Right lobe of liver (tissue), 6 donors: Measurements from ENCODE around the gene CPE. TPM values are rescaled to one million over a fixed set of nuclear protein-coding genes. Genes with fewer than 3 reads are reported as not detected.

Experiments
- ATAC-seq, 4 donors: fragments of 200-7000 bp; cut with Tn5 transposase; one replicate each; pipeline ENCODE4 v1.9.1; 2020; ENCODE audit warnings: mild to moderate bottlenecking in 4 of 4, moderate library complexity in 4 of 4
- DNase-seq, 3 donors: peaks; one replicate each; pipeline ENCODE4 v3.0.0-alpha.2; 2020
- H3K27ac ChIP-seq, 3 donors: fragments of 200-600 bp; one replicate each; pipeline ENCODE4 v1.8.0; 2022
- H3K27me3 ChIP-seq, 2 donors: fragments of 200-600 bp; one replicate each; pipeline ENCODE4 v1.8.0; 2022
- H3K36me3 ChIP-seq, 4 donors: fragments of 200-600 bp; sonication (generic) in 1 of 4; one replicate each; pipeline versions ENCODE4 v1.5.1 to v1.8.0; 2017 to 2022; ENCODE audit warnings: control low read depth in 1 of 4
- H3K4me1 ChIP-seq, 4 donors: fragments of 200-600 bp; sonication (generic) in 1 of 4; one replicate each; pipeline versions ENCODE4 v1.5.1 to v1.8.0; 2017 to 2022; ENCODE audit warnings: control low read depth in 1 of 4
- H3K4me3 ChIP-seq, 3 donors: fragments of 200-600 bp; one replicate each; pipeline ENCODE4 v1.8.0; 2022
- H3K9me3 ChIP-seq, 4 donors: fragments of 200-600 bp; sonication (generic) in 1 of 4; one replicate each; pipeline versions ENCODE4 v1.5.1 to v1.8.0; 2017 to 2022; ENCODE audit warnings: control low read depth in 1 of 4
- CTCF ChIP-seq, 4 donors: fragments of 200-600 bp in 3 of 4; fragments of 450-650 bp in 1 of 4; IDR thresholded peaks; one replicate each; pipeline versions ENCODE4 v1.5.1 to v1.8.0; 2016 to 2022; ENCODE audit warnings: antibody characterized with exemption in 4 of 4, mild to moderate bottlenecking in 2 of 4
- POLR2A ChIP-seq: fragments of 450-650 bp; IDR thresholded peaks from one replicate; pipeline ENCODE4 v1.6.1; 2017; ENCODE audit warnings: antibody characterized with exemption, mild to moderate bottlenecking
- WGBS: methylation state at CpG from one replicate; pipeline ENCODE4 v1.1.6; 2018; ENCODE audit warnings: low coverage, low lambda C conversion rate; ENCODE audit not compliant: insufficient coverage; ENCODE audit errors: missing lambda C conversion rate; 5-methylcytosine and 5-hydroxymethylcytosine counted together
- intact Hi-C, 2 donors: fragments of 100-400 bp; cut with DNase I; formaldehyde crosslinking; loops; one replicate each; pipeline versions ENCODE4 v1.11.2 to v1.14.1; 2022
- total RNA-seq, 6 experiments: library from RNA; depleted of rRNA in 2 of 6; stranded (reverse); fragments of >200 nt in 2 of 6; fragmentation: NEBNext Ultra II Directional in 3 of 6; extraction: Animal tissue kit (Norgen Biotek cat#: 25700) in 3 of 6; gene quantifications; one replicate each; pipeline versions ENCODE4 v1.1.0 to v1.2.4, GENCODE V29; 2016 to 2023
- donor health status: DM: no; HTN: yes; CAD: no.
- donor health status: DM: no; HTN: no; CAD: no.
- donor health status: DM: no; HTN: no; CAD: no.
- donor health status: DM: no; HTN: yes; CAD: no.
- donor health status: DM: no; HTN: yes; CAD: no.

The CPE gene
- total RNA-seq, 6 experiments from 2014 or later = 4.2 to 17.3 (median 9.4) TPM

DNA sequence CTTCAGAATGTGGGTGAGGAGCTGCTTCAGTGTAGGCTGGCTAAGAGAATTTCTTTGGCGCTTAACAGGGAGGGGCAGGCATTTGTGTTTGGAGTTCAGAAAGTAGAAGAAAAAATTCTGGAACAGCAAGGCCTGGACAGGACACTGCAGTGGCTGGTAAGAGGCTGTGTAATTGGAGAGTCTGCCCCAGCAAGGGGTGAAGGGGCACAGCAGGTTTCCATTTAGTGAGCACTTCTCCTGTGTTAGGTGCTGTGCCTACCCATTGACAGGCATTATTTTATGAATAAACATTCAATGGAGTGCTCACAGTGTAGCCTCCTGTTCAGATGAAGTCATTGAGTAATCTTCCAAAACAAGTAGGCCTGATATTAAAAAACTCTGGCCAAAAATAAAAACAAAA lies 10.7 kb upstream of the CPE start:
- intact Hi-C loops = no loop called here
- H3K27ac ChIP-seq = no peak overlapping the region
- H3K9me3 ChIP-seq = no peaks in the 10 kb centered on the region
- no peak for TF ChIP-seq POLR2A
- TF ChIP-seq CTCF (IDR thresholded peaks at IDR 0.05) = no peak
- ATAC-seq (no peak), DNase-seq (no peak)
- H3K27me3 ChIP-seq = no peaks in the 10 kb centered on the region
- no peak overlapping the region for H3K4me3 ChIP-seq
- H3K36me3 ChIP-seq = no peaks in the 10 kb centered on the region
- WGBS = 60% methylated on average over 1 of the region's 1 CpG
- peaks cover 0 to 11% (median 0%) of the 10 kb centered on the region in 4 donors for H3K4me1 ChIP-seq

DNA sequence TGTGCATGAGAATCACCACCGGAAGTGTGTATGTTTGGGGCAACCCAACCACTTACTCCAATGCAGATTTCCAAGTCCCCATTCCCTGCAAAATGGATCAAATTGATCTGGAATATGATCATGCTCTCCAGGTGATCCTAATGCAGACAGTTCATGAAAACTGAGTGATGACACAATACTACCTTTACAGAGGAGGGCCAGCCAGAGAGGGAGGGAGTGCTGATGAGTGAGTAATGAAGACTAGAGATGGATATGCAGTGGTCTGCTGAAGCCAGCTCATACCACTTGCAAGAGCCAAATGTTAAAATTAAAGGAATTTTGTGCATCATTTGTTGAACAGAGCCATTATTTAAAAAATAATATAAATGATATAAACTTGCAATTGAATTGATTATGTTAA lies 10.2 kb upstream of the CPE start:
- intact Hi-C loops = no loop called here
- WGBS = 100% methylated on average over 1 of the region's 1 CpG
- Histone ChIP-seq H3K4me1 (peaks cover 0 to 11% (median 0%) of the 10 kb centered on the region in 4 donors), H3K27me3 (no peaks in the 10 kb centered on the region), H3K36me3 (no peaks in the 10 kb centered on the region), H3K4me3 (no peak overlapping the region), H3K27ac (no peak overlapping the region), H3K9me3 (no peaks in the 10 kb centered on the region)
- TF ChIP-seq CTCF (IDR thresholded peaks at IDR 0.05) = no peak
- no peak for TF ChIP-seq POLR2A
- no peak for DNase-seq
- ATAC-seq = peak in 2 of 4 donors; percentile 44 to 53

GRCh38 chr4:165369522-165369921 lies 9.3 kb upstream of the CPE start:
- H3K9me3 ChIP-seq = no peaks in the 10 kb centered on the region
- no peaks in the 10 kb centered on the region for H3K27me3 ChIP-seq
- intact Hi-C loops = no loop called here
- peak in 2 of 3 donors; percentile 35 to 61 for DNase-seq
- WGBS = 23% methylated on average over 3 of the region's 5 CpGs
- peaks cover 0 to 11% (median 0%) of the 10 kb centered on the region in 4 donors for H3K4me1 ChIP-seq
- peak overlapping the region in 1 of 3 donors; percentile 10 for H3K27ac ChIP-seq
- ATAC-seq = peak; percentile 91 to 98 (median 94)
- H3K4me3 ChIP-seq = no peak overlapping the region
- no peaks in the 10 kb centered on the region for H3K36me3 ChIP-seq
- TF ChIP-seq POLR2A (no peak), CTCF (IDR thresholded peaks at IDR 0.05) (no peak)

- DNase-seq (no peak), ATAC-seq (no peak)
- Histone ChIP-seq H3K36me3 (no peaks in the 10 kb centered on the region), H3K27me3 (no peaks in the 10 kb centered on the region), H3K27ac (no peak overlapping the region), H3K4me1 (peaks cover 0 to 11% (median 0%) of the 10 kb centered on the region in 4 donors), H3K9me3 (no peaks in the 10 kb centered on the region), H3K4me3 (no peak overlapping the region)
- WGBS = 78% methylated on average over 1 of the region's 1 CpG
- TF ChIP-seq POLR2A (no peak), CTCF (IDR thresholded peaks at IDR 0.05) (no peak)
- intact Hi-C loops = no loop called here
These were observed 8.3 kb upstream of the CPE start for GRCh38 chr4:165370530-165370929.

- TF ChIP-seq POLR2A (no peak), CTCF (IDR thresholded peaks at IDR 0.05) (no peak)
- H3K27ac ChIP-seq = no peak overlapping the region
- no peak for ATAC-seq
- no peaks in the 10 kb centered on the region for H3K4me1 ChIP-seq
- 78% methylated on average over 2 of the region's 2 CpGs for WGBS
- no peaks in the 10 kb centered on the region for H3K36me3 ChIP-seq
- intact Hi-C loops = no loop called here
- H3K4me3 ChIP-seq = no peak overlapping the region
- DNase-seq = no peak
- H3K27me3 ChIP-seq = no peaks in the 10 kb centered on the region
- H3K9me3 ChIP-seq = no peaks in the 10 kb centered on the region
These were observed 3.3 kb upstream of the CPE start for GRCh38 chr4:165375465-165375864.
